ENCODE results near the gene DNMT3A. TPM values are rescaled to one million over a fixed set of nuclear protein-coding genes. Genes with fewer than 3 reads are reported as not detected.
"Not testable (repeated sequence)": the region's sequence is repeated elsewhere in the genome, so short reads cannot be mapped to it uniquely, and the experiment has no call there.

DNMT3A gene
- total RNA-seq, 1 donor from 2014 or later, result 21.1 TPM

DNA sequence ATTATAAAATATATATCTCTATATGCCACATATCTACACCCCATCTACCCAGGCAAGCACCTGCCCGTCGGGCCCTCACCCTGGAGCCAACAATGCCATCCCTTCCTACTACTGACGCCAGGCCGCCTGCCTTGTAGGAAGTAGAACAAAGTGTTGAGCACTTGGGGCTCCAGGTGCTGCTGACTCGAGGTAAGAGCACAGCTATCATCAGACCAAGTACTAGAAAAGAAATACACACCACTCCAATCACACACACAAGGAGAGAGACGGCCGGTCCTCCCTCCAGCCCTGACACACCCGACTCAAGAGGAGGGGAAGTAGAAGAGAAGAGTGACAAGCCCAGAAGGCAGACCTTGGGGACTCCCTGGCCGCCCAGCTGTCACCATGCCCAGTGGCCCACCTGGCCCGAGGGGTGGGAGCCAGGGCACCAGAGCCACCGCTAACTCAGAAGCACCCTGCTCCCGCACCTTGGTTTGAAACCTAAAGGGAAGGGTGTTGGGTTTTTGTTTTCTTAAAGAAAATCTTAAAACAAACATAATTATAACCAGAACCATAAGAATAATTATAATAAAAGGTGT lies 109.4 kb downstream of the DNMT3A start:
- no peak for ATAC-seq
- no peak for DNase-seq
- intact Hi-C loops (cut with micrococcal nuclease), result no loop called here

GRCh38 chr2:25230948-25231311 lies 110.8 kb downstream of the DNMT3A start:
- no peak for DNase-seq
- ATAC-seq, result no peak

DNA sequence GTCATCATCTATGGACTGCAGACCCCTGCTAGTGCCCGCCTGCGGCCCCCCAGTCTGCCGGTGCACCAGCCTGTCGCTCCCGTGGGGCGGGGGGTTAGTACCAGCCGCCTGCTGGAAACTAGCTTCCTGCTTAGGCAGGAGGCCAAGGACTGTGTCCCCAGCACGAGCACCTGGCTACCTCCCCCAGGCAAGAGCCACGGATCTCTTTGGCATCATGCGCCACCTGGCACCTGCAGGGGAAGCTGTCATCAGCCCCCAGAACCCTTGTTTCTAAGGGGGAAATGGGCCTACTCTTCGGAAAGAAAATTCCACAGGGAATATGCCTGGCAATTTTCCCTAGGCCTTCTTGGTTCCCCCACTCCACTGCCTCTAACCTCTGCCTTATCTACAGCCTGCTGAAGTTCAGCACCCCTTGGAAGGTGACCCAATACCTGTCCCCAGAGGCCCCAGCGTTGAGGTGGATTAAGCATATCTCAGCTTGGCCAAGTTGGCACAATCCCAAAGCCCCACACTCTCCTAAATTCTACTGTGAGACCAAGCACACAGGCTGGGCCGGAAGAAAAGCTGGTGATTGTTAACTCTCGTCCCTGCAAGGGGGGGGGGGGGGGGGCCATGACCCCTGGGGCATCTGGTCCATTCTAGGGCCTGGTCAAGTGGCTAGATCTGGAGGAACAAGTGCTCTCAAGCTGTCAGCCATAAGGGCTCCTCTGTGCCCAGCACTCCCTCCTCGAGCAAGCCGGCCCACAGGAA lies 111.4 kb downstream of the DNMT3A start:
- no peak for DNase-seq
- intact Hi-C loops (cut with micrococcal nuclease), result no loop called here
- ATAC-seq, result no peak

More at GRCh38 chr2:25230948-25231311, 110.8 kb downstream of the DNMT3A start:
- intact Hi-C loops (cut with micrococcal nuclease), result no loop called here

- DNase-seq, result no peak
- intact Hi-C loops (cut with micrococcal nuclease), result no loop called here
- peak; percentile 52 for ATAC-seq
Observed at GRCh38 chr2:25229279-25230197, 112.2 kb downstream of the DNMT3A start.

DNA sequence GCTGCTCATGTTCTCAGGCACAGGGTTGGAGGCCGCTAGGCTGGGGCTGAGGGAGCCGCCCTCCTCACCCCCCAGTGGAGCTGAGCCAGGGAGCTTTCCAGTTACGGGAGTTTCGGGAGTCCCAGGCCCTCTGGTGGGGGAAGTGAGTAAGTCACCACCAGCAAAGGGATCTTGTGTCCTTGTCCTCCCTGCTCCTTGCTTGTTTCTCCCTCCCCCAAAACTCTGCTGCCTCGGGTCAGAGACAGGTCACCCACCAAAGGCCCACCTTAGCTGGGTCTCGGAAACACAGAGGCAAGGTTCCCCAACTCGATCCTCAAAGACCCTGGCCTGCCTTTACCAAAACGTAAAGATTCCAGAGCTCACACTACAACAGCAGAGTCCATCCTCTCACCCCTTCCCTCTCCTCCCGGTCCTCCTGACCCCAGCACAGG lies 112.9 kb downstream of the DNMT3A start:
- DNase-seq (peak; percentile 78), ATAC-seq (peak; percentile 87)
- intact Hi-C loops (cut with micrococcal nuclease), result no loop called here

DNA sequence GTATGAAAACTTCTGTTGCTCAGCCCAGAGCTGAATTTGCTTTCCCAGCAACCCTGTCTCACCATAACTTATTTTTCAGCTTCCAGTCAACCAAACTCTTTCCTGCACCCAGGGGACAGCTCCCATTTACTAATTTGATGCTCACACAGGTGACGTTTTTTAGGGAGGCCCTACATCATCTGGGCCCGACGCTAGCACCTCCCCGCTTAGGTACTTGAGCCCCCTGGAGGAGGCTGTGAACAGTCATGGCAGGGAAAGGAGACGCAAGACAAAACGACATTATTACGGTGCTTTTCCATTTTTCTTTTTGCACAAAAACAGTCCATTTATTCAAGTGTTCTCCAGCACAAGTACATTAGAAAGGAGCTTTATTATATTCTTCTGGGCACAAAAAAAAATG lies 114.1 kb downstream of the DNMT3A start:
- no peak for ATAC-seq
- intact Hi-C loops (cut with micrococcal nuclease), result no loop called here

DNA sequence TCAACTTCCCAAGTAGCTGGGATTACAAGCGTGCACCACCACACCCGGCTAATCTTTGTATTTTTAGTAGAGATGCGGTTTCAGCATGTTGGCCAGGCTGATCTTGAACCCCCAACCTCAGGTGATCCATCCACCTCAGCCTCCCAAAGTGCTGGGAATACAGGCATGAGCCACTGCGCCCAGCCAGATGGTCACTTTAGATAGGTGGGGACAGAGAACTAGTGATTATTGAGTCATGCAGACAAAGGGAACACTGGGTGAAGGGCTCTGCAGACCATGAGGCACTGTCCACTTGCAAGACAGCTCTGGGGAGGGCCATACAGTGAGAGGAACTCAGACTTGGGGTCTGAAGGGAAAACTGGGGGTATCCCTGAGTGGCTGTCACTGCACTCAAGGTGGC lies 114.9 kb downstream of the DNMT3A start:
- no peak for ATAC-seq
- intact Hi-C loops (cut with micrococcal nuclease), result no loop called here
- no peak for DNase-seq

More for the DNA sequence above, 114.1 kb downstream of the DNMT3A start:
- no peak for DNase-seq

DNA sequence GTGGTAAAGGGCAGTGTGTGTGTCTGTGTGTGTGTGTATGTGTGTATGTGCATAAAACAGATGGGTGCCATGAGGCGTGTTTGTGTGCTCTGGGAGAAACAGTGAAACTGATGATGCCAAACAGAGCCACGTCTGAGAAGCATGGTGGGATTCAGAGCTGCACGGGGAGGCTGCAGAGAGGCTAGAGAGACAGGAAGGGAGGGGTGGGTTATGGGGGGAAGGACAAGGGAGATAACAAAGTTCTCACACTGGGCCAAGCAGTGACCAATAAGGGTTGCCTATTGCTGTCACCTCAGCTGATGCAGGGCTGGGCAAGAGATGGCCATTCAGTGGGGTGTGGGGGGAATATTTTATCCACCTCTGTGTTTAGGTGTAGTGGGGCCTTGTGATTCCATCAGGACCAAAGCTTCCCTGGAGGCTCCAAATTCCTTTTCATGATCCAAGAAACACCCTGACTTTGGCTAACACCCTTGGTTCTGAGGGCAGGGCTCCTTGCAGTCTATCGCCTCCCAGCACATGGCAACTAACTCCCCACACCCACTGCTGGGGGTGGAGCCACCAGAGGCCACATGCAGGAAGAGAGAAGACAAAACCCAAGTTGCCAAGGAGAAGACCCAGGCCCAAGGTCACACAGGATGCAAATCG lies 119.1 kb downstream of the DNMT3A start:
- ATAC-seq (no peak), DNase-seq (no peak)
- intact Hi-C loops (cut with micrococcal nuclease), result no loop called here

DNA sequence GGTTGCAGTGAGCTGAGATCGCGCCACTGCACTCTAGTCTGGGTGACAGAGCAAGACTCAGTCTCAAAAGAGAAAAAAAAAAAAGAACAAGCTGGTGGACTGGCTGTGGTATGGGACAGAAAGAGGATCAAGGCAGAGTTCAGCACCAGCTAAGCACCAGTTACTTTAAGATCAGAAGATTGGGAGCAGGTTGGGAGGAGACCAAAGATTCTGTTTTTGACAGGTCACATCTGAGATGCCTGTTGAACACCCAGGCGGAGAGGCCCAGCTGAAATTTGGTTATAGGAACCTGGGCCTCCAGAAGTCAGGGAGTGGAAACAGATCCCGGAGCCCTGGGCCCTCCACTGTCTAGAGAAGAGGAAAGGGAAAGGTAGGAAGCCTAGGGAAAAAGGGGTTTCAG lies 120.1 kb downstream of the DNMT3A start:
- intact Hi-C loops (cut with micrococcal nuclease), result no loop called here
- DNase-seq (no peak), ATAC-seq (no peak)

DNA sequence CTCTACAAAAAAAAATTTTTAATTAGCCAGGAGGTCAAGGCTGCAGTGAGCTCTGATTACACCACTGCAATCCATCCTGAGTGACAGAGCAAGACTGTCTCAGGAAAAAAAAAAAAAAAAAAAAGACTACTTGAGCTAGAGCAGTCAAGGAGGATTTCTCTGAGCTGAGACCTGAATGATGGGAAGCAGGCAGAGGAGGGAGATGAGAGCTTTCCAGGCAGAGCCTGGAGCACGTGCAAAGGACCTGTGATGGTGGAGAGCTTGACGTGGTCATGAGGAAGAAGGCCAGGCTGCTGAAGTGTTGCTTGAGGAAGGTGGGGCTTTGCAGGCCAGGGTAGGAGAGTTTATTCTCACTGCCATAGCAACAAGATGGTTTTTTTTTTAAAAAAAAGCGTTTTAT lies 121.4 kb downstream of the DNMT3A start:
- intact Hi-C loops (cut with micrococcal nuclease), result no loop called here
- ATAC-seq (no peak), DNase-seq (no peak)

GRCh38 chr2:25219621-25220020 lies 122.1 kb downstream of the DNMT3A start:
- intact Hi-C loops (cut with micrococcal nuclease), result no loop called here
- DNase-seq (no peak), ATAC-seq (no peak)

- intact Hi-C loops (cut with micrococcal nuclease), result no loop called here
- DNase-seq, result no peak
- ATAC-seq, result no peak
Observed at GRCh38 chr2:25218100-25218499, 123.6 kb downstream of the DNMT3A start.

DNA sequence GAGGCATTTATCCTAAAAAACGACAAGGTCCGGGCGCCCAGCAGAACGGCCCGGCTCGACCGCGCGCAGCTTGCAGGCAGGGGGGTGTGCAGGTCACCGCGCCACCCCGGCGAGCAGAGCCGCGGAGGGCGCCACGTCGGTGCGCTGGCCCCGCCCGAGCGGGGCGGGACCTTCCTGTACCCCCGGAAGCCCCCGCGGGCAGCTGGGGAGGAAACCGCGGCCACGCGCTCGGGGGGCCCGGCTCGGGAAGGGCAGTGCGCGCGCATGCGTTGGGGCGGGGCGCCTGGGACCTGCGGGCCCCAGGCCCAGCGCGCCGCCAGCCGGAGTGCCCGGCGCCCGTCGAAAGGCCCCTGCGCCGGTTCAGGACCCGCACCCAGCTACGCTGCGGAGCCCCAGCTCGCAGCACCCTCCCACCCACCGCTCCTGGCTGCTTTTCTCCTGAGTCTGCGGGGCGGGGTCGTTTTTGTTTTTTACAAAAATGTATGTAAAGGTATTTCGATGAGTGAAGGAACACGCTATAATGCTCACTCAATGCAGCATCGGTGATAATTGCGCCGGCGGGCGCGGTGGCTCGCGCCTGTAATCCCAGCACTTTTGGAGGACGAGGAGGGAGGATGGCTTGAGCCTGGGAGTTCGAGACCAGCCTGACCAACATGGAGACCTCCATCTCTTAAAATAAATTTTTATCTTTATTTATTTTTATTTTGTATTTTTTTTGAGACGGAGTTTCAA lies 125.6 kb downstream of the DNMT3A start:
- DNase-seq, result peak; percentile 91
- intact Hi-C loops (cut with micrococcal nuclease), result no loop called here
- peak; percentile 95 for ATAC-seq

DNA sequence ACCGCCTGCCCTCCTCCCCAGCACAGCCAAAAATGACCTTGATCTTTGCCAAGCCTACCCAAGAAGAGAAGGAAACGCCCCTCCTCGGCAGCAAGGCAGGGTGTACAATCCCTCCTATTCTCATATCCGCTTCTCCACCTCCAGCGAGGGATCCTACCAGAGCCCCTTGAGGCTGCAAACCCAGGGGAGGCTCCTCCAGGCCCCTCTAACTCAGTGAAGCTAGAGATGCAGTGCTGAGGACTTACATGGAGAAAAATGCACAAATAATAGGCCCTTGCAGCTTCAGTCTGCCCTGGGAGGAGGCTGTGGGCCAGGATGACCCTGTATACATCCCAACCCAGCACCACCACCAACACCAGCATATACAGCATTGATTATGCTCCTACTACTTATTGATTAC lies 126.5 kb downstream of the DNMT3A start:
- DNase-seq (no peak), ATAC-seq (no peak)

DNA sequence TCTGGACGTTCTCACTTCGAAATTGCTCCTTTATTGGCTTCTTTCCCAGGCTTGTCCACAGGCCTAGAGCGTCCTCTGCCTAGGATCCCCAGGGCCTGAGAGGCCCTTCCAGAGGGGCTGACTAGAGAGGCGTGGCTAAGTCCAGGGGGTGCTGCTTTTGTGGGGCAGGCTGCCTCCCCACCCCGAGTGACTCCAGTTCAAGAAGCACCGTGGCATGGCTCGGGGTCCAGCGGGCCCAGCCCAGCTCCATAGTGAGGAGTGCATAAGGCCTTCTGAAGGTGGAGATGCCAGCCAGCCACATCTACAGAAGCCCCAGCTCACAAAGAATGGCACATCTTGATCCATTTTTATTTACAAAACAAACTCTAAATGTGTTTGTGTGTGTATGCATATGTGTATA lies 128.5 kb downstream of the DNMT3A start:
- ATAC-seq, result no peak
- DNase-seq, result no peak
- intact Hi-C loops (cut with micrococcal nuclease), result no loop called here

More for the DNA sequence above, 126.5 kb downstream of the DNMT3A start:
- intact Hi-C loops (cut with micrococcal nuclease), result no loop called here

- ATAC-seq; DNase-seq; intact Hi-C loops (cut with micrococcal nuclease): not testable (repeated sequence)
Observed at GRCh38 chr2:25210923-25211322, 130.8 kb downstream of the DNMT3A start.

GRCh38 chr2:25207078-25207545 lies 134.6 kb downstream of the DNMT3A start:
- no peak for DNase-seq
- intact Hi-C loops (cut with micrococcal nuclease), result no loop called here
- peak; percentile 38 for ATAC-seq

- no peak for DNase-seq
- ATAC-seq, result peak; percentile 63
- intact Hi-C loops (cut with micrococcal nuclease), result no loop called here
Observed at GRCh38 chr2:25204190-25204838, 137.4 kb downstream of the DNMT3A start.
